Neural crest cell (in vitro differentiated cells): ENCODE results near the gene HES4. TPM values are rescaled to one million over a fixed set of nuclear protein-coding genes. Genes with fewer than 3 reads are reported as not detected.
"Not testable (repeated sequence)": the region's sequence is repeated elsewhere in the genome, so short reads cannot be mapped to it uniquely, and the experiment has no call there.

Experiments
- DNase-seq: peaks from one replicate; pipeline ENCODE4 v3.0.0; 2021; ENCODE audit warnings: low read depth, mixed read lengths, low spot score
- H3K27ac Mint-ChIP-seq: one replicate; pipeline ENCODE4 v1.8.0; 2021; ENCODE audit warnings: mild to moderate bottlenecking, mixed read lengths; ENCODE audit not compliant: unreplicated experiment
- H3K27me3 Mint-ChIP-seq: 2 replicates; pipeline ENCODE4 v1.8.0; 2021; ENCODE audit warnings: low read depth, mild to moderate bottlenecking, mixed read lengths
- H3K36me3 Mint-ChIP-seq: 2 replicates; pipeline ENCODE4 v1.8.0; 2021; ENCODE audit warnings: low read depth, mild to moderate bottlenecking, mixed read lengths
- H3K4me1 Mint-ChIP-seq: 2 replicates; pipeline ENCODE4 v1.8.0; 2021; ENCODE audit warnings: mixed read lengths
- H3K4me3 Mint-ChIP-seq: one replicate; pipeline ENCODE4 v1.8.0; 2021; ENCODE audit warnings: mild to moderate bottlenecking, mixed read lengths
- H3K9me3 Mint-ChIP-seq: 2 replicates; pipeline ENCODE4 v1.8.0; 2021; ENCODE audit warnings: mixed read lengths
- CTCF ChIP-seq: fragments of 200-600 bp; sonication (generic); conservative IDR thresholded peaks from 2 replicates; pipeline ENCODE4 v1.5.0; 2021; ENCODE audit warnings: antibody characterized with exemption, mild to moderate bottlenecking
- total RNA-seq: library from RNA; stranded (reverse); gene quantifications from 2 replicates; pipeline ENCODE4 v1.2.1, GENCODE V29; 2021

HES4 gene
- total RNA-seq, 1 donor from 2014 or later: 35.7 TPM

- peak; percentile 62 for DNase-seq
- Mint-ChIP-seq H3K27me3 (peaks cover 4% of the 10 kb centered on the region), H3K27ac (peak within 1 kb of the TSS; percentile 81)
Measured at GRCh38 chr1:1013105-1013921, 13.4 kb upstream of the HES4 start, which contains the start of gene ISG15. Gene ISG15, plus strand, starts transcription at chr1:1013497. Its CDS starts 77 bp downstream, at chr1:1013574.

DNA sequence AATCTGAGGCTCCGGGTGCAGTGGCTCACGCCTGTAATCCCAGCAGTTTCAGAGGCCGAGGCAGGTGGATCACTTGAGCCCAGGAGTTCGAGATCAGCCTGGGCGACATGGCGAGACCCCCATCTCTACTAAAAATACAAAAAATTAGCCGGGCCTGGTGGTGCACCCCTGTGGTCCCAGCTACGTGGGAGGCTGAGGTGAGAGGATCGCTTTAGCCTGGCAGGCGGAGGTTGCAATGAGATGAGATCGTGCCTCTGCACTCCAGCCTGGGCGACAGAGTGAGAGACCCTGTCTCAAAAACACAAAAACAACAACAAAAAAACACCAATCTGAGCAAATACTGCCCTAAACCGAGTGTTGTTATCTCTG lies 12.8 kb upstream of the HES4 start:
- not testable (repeated sequence) for H3K27me3 Mint-ChIP-seq, H3K36me3 Mint-ChIP-seq, H3K9me3 Mint-ChIP-seq, DNase-seq
- H3K4me3 Mint-ChIP-seq: peak overlapping the region; percentile 91
- peak overlapping the region; percentile 52 for H3K27ac Mint-ChIP-seq
- H3K4me1 Mint-ChIP-seq: peaks cover 28% of the 10 kb centered on the region

More at GRCh38 chr1:1013105-1013921, 13.4 kb upstream of the HES4 start, which contains the start of gene ISG15:
- Mint-ChIP-seq H3K36me3 (peaks cover 2% of the 10 kb centered on the region), H3K9me3 (no peaks in the 10 kb centered on the region), H3K4me1 (peaks cover 28% of the 10 kb centered on the region), H3K4me3 (peak within 1 kb of the TSS; percentile 91)
- peak; percentile 14 for TF ChIP-seq CTCF

GRCh38 chr1:1011396-1011949 lies 11.6 kb upstream of the HES4 start:
- peak overlapping the region; percentile 27 for H3K4me3 Mint-ChIP-seq
- peaks cover 2% of the 10 kb centered on the region for H3K36me3 Mint-ChIP-seq
- peaks cover 4% of the 10 kb centered on the region for H3K27me3 Mint-ChIP-seq
- DNase-seq: no peak
- H3K27ac Mint-ChIP-seq: no peak overlapping the region
- H3K4me1 Mint-ChIP-seq: peaks cover 20% of the 10 kb centered on the region
- no peaks in the 10 kb centered on the region for H3K9me3 Mint-ChIP-seq
- TF ChIP-seq CTCF: no peak

DNA sequence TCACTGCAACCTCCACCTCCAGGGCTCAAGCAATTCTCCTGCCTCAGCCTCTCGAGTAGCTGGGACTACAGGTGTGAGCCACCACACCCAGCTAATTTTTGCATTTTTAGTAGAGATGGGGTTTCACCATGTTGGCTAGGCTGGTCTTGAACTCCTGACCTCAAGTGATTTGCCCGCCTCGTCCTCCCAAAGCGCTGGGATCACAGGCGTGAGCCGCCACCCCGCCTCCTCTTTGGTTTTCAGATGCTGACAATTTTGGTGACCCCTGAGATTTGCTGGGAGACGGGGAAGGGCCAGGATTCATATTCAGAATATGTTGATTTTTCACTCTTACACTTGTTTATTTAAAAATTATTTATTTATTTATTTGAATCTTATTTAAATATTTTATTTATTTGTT lies 10.2 kb upstream of the HES4 start:
- peaks cover 25% of the 10 kb centered on the region for H3K4me1 Mint-ChIP-seq
- H3K9me3 Mint-ChIP-seq, H3K4me3 Mint-ChIP-seq, DNase-seq, H3K27ac Mint-ChIP-seq, H3K27me3 Mint-ChIP-seq, H3K36me3 Mint-ChIP-seq: not testable (repeated sequence)

GRCh38 chr1:1006305-1007159 lies 6.6 kb upstream of the HES4 start:
- TF ChIP-seq CTCF: no peak
- peaks cover 10% of the 10 kb centered on the region for H3K27me3 Mint-ChIP-seq
- no peak for DNase-seq
- H3K9me3 Mint-ChIP-seq: no peaks in the 10 kb centered on the region
- H3K27ac Mint-ChIP-seq: no peak overlapping the region
- peaks cover 12% of the 10 kb centered on the region for H3K4me1 Mint-ChIP-seq
- peak overlapping the region; percentile 23 for H3K4me3 Mint-ChIP-seq
- no peaks in the 10 kb centered on the region for H3K36me3 Mint-ChIP-seq

GRCh38 chr1:1005774-1006304 lies 5.9 kb upstream of the HES4 start:
- Mint-ChIP-seq H3K36me3 (no peaks in the 10 kb centered on the region), H3K4me3 (no peak overlapping the region), H3K9me3 (no peaks in the 10 kb centered on the region), H3K27me3 (peaks cover 15% of the 10 kb centered on the region), H3K27ac (no peak overlapping the region), H3K4me1 (peaks cover 12% of the 10 kb centered on the region)
- no peak for DNase-seq
- TF ChIP-seq CTCF: no peak
